ENCODE results near the gene GABARAPL1.

DNA sequence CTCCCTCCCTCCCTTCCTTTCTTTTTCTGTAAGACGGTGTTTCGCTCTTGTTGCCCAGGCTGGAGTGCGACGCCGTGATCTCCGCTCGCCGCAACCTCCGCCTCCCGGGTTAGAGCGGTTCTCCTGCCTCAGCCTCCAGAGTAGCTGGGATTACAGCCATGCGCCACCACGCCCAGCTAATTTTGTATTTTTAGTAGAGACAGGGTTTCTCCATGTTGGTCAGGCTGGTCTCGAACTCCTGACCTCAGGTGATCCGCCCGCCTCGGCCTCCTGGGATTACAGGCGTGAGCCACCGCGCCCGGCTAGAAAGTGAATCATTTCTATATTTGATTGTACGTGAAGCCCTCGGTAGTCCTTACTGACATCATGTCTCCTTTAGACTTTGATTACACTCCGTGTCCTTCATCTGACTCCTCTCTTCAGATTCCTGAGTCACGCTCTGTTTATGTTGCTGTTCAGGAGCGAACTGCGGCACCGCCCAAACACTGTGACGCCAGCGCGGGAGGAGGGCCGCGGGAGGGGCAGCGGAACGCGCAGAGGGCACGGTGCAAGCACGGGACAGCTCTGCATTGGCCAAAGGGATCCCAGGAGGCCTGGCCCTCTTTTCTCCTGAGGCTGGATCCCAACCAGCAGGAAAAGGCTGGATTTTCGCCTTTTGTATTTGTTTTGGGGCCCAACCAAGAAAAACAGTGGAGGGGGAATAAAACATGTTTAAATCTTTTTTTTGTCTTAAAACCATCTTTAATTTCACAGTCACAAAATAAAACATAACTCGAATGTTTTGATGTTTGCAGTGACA lies 538 bp upstream of the GABARAPL1 start:
- TF ChIP-seq, protein P1, sequence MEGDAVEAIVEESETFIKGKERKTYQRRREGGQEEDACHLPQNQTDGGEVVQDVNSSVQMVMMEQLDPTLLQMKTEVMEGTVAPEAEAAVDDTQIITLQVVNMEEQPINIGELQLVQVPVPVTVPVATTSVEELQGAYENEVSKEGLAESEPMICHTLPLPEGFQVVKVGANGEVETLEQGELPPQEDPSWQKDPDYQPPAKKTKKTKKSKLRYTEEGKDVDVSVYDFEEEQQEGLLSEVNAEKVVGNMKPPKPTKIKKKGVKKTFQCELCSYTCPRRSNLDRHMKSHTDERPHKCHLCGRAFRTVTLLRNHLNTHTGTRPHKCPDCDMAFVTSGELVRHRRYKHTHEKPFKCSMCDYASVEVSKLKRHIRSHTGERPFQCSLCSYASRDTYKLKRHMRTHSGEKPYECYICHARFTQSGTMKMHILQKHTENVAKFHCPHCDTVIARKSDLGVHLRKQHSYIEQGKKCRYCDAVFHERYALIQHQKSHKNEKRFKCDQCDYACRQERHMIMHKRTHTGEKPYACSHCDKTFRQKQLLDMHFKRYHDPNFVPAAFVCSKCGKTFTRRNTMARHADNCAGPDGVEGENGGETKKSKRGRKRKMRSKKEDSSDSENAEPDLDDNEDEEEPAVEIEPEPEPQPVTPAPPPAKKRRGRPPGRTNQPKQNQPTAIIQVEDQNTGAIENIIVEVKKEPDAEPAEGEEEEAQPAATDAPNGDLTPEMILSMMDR (IDR thresholded peaks at IDR 0.05; ENCODE audit: insufficient read depth, low read length, poor library complexity, severe bottlenecking): no peak
- no peak for TF ChIP-seq EZH2phosphoT487 (conservative IDR thresholded peaks at IDR 0.05; ENCODE audit: low read length)
